ENCODE results near the gene ACBD3. TPM values are rescaled to one million over a fixed set of nuclear protein-coding genes. Genes with fewer than 3 reads are reported as not detected.

The ACBD3 gene
- total RNA-seq, 4 donors from 2014 or later: 33.5 to 95.8 (median 46.8) TPM

DNA sequence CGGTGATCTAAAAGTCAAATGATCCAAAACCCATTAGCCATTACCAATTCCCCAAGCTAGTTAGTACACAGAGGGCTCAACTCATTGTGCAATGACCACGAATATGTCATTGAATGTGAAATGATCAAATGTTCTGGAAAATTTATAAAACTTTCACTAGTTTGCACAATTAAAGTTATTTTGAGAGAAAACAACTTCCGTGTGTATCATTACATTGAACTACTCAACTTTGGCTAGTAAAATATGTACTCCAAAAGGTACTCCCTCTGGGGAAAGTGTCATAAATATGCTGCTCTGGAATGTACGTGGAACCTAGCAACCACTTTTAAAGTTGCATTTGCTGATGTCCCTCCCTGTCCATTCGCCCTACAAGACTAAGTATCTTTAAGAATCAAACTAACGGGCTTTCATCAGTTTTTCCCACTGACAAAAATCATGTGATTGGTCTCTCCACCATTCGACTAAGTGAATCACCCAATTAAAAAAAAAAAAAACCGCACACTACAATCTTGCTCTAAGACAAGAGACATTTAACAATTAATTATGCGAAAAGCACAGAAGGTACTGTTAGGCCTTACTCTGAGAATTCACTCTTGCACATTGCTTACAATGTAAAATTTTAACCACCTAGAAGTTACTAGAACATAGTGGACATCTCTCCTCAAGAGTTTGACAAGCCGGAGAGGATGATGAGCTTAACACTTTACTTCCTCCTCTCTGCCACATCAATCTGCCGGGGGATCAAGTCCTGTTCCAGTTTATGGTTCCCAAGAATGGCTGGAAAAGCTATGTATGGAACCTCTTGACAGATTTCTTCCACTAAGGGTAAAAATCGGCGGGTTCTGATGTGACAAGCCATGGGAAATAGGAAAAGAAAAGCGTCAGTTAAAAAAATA lies 1.2 kb downstream of the ACBD3 start:
- Histone ChIP-seq H3K27me3 (no peaks in the 10 kb centered on the region), H3K36me3 (no peaks in the 10 kb centered on the region), H3K27ac (peak overlapping the region; percentile 85 to 90), H3K9me3 (no peaks in the 10 kb centered on the region), H3K4me3 (peak overlapping the region; percentile 68 to 73), H3K4me1 (peaks cover 0 to 6% of the 10 kb centered on the region in 2 donors)
- DNase-seq: no peak
- TF ChIP-seq, protein P1, sequence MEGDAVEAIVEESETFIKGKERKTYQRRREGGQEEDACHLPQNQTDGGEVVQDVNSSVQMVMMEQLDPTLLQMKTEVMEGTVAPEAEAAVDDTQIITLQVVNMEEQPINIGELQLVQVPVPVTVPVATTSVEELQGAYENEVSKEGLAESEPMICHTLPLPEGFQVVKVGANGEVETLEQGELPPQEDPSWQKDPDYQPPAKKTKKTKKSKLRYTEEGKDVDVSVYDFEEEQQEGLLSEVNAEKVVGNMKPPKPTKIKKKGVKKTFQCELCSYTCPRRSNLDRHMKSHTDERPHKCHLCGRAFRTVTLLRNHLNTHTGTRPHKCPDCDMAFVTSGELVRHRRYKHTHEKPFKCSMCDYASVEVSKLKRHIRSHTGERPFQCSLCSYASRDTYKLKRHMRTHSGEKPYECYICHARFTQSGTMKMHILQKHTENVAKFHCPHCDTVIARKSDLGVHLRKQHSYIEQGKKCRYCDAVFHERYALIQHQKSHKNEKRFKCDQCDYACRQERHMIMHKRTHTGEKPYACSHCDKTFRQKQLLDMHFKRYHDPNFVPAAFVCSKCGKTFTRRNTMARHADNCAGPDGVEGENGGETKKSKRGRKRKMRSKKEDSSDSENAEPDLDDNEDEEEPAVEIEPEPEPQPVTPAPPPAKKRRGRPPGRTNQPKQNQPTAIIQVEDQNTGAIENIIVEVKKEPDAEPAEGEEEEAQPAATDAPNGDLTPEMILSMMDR (IDR thresholded peaks at IDR 0.05): no peak
- TF ChIP-seq POLR2A (IDR thresholded peaks at IDR 0.05): no peak
- intact Hi-C loops (cut with DNase I; ENCODE audit: low total_unique reads): no loop called here

DNA sequence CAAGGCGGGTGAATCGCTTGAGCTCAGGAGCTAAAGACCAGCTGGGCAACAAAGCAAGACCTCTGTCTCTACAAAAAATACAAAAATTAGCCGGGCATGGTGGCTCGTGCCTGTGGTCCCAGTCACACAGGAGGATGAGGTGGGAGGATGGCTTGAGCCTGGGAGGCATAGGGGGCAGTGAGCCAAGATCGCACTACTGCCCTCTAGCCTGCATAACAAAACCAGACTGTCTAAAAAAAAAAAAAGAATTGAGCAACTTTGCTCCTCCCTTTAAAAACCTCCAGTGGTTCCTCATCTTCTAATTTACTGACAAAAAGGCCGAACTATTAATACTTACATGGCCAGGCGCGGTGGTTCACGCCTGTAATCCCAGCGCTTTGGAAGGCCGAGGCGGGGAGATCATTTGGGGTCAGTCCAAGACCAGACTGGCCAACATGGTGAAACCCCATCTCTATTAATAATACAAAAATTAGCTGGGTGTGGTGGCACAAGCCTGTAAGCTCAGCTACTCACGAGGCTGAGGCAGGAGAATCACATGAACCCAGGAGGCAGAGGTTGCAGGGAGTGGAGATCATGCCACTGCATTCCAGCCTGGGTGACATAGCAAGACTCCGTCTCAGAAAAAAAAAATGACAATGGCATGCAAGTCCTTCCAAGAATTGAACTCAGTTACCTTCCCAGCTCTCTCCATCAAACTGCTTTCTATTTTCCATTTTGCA lies 4.4 kb downstream of the ACBD3 start:
- peak overlapping the region in 1 of 2 donors; percentile 29 for H3K27ac ChIP-seq
- DNase-seq: peak; percentile 56 to 68
- no peaks in the 10 kb centered on the region for H3K9me3 ChIP-seq
- intact Hi-C loops (cut with DNase I; ENCODE audit: low total_unique reads): no loop called here
- no peaks in the 10 kb centered on the region for H3K36me3 ChIP-seq
- H3K4me3 ChIP-seq: no peak overlapping the region
- H3K27me3 ChIP-seq: no peaks in the 10 kb centered on the region
- no peak for TF ChIP-seq POLR2A (IDR thresholded peaks at IDR 0.05)
- TF ChIP-seq, protein P1 (IDR thresholded peaks at IDR 0.05): peak in 3 of 4 experiments; percentile 11 to 48 (median 16)
- H3K4me1 ChIP-seq: peaks cover 0 to 6% of the 10 kb centered on the region in 2 donors

DNA sequence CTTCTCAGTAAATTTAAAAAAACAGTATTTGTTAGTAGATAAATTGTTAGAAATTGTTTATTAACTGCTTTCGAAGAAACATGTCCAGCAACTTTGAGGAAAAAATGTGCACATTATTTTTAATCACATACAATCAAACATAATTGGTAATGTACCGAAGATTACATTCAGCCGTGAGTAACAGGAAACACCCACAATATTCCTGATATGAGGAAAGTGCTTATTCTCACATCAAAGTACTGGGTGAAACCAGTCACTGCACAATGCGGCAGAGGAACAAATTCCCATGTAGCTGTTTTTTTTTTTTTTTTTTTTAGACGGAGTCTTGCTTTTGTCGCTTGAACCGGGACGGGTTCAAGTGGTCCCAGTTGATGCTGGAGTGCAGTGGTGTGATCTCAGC lies 9.7 kb downstream of the ACBD3 start:
- H3K4me1 ChIP-seq: peaks cover 0 to 1% of the 10 kb centered on the region in 2 donors
- no peaks in the 10 kb centered on the region for H3K9me3 ChIP-seq
- H3K27me3 ChIP-seq: no peaks in the 10 kb centered on the region
- intact Hi-C loops (cut with DNase I; ENCODE audit: low total_unique reads): no loop called here
- H3K4me3 ChIP-seq: no peak overlapping the region
- TF ChIP-seq POLR2A (IDR thresholded peaks at IDR 0.05): no peak
- TF ChIP-seq, protein P1 (IDR thresholded peaks at IDR 0.05): no peak
- DNase-seq: no peak
- no peak overlapping the region for H3K27ac ChIP-seq
- H3K36me3 ChIP-seq: no peaks in the 10 kb centered on the region

DNA sequence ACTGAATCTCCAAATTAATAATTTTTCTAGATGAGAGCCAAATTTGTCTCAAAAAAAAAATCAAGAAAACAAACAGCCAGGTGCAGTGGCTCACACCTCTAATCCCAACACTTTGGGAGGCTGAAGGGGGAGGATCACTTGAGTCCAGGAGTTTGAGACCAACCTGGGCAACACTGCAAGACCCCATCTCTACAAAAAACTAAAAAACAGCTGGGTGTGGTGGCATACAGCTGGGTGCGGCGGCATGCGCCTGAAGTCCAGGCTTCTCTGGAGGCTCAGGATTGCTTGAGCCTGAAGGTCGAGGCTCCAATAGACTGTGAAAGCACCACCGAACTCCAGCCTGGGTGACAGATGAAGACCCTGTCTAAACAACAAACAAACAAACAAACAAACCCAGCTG lies 14.0 kb downstream of the ACBD3 start:
- Histone ChIP-seq H3K9me3 (no peaks in the 10 kb centered on the region), H3K27me3 (no peaks in the 10 kb centered on the region), H3K4me3 (no peak overlapping the region), H3K4me1 (no peaks in the 10 kb centered on the region), H3K27ac (no peak overlapping the region), H3K36me3 (no peaks in the 10 kb centered on the region)
- no peak for TF ChIP-seq POLR2A (IDR thresholded peaks at IDR 0.05)
- TF ChIP-seq, protein P1 (IDR thresholded peaks at IDR 0.05): no peak
- intact Hi-C loops (cut with DNase I; ENCODE audit: low total_unique reads): no loop called here
- DNase-seq: no peak

DNA sequence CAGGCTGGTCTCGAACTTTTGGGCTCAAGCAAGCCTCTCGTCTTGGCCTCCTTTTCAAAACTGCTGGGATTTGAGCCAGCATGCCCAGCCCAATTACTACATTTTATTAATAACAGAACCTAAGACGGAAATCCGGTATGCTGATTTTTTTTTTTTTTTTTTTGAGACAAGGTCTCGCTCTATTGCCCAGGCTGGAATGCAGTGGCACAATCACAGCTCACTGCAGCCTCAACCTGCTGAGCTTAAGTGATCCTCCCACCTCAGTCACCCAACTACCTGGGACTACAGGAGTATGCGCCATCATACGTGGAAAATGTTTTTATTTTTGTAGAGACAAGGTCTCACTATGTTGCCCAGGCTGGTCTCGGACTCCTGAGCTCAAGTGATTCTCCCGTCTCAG lies 20.2 kb downstream of the ACBD3 start:
- no peaks in the 10 kb centered on the region for H3K36me3 ChIP-seq
- no peaks in the 10 kb centered on the region for H3K9me3 ChIP-seq
- TF ChIP-seq, protein P1 (IDR thresholded peaks at IDR 0.05): no peak
- no peak for TF ChIP-seq POLR2A (IDR thresholded peaks at IDR 0.05)
- H3K4me1 ChIP-seq: no peaks in the 10 kb centered on the region
- H3K4me3 ChIP-seq: no peak overlapping the region
- no peak overlapping the region for H3K27ac ChIP-seq
- H3K27me3 ChIP-seq: no peaks in the 10 kb centered on the region
- intact Hi-C loops (cut with DNase I; ENCODE audit: low total_unique reads): no loop called here
- DNase-seq: no peak

Data from uterus (tissue), 4 donors.